ENCODE data around the gene CRADD. TPM values are rescaled to one million over a fixed set of nuclear protein-coding genes. Genes with fewer than 3 reads are reported as not detected.

The CRADD gene
- total RNA-seq, 2 donors from 2014 or later = 7.7 to 9.1 TPM

DNA sequence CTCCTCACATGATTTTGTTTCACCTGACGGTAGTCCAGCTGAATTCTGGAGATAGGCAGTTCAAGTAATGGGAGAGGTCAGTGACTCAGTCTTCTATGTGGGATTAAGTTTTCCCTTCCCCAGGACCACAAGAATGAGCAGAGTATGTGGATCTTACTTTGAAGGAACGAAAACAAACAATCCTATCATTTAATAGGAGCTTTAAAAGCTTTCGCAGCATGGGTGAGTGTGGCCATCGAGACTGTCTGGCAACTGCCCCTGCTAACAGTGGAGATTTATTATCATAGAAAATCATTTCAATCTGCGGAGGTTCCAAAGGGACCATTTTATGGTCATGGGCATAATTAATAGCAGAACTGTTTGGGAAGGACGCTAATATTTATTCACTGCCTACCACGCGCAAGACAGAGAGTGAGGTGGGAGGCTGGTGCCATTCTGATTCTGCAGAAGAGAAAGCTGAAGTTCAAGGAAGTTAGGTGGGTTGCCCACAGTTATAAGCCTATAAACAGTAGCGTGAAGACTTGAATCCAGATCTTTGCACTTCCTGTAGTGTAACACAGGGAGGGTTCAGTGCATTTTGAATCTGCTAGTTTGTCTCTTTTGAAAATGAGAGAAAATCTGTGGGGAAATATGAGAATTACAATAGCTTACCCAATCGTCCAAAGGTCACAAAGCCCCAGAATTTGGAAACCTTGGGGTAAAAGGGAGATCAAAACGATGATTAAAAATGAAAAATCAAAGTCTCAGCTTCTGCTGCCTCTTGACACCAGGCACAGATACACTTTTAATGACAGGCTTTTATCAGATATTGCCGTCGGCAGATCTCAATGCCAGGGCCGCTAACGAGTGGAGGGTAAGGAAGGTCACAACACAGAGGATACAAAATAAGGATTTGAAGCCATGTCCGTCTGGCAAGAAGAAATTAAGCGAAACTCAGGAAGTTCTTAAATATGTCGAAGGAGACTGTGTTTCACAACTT is 209.6 kb downstream of the CRADD start:
- WGBS, 2 experiments (ENCODE audit: insufficient coverage in 1 of 2, insufficient read length in 1 of 2) = 90 to 92% methylated on average over 16 to 18 of the region's 18 CpGs

GRCh38 chr12:93888964-93889363 is 211.8 kb downstream of the CRADD start:
- no peak overlapping the region for H3K27ac Mint-ChIP-seq
- H3K9me3 Mint-ChIP-seq = no peaks in the 10 kb centered on the region
- Histone ChIP-seq H3K36me3 (ENCODE audit: control insufficient read depth, insufficient read depth, low read length) (no peaks in the 10 kb centered on the region), H3K4me3 (ENCODE audit: low read length) (no peak overlapping the region), H3K27me3 (ENCODE audit: control insufficient read depth, insufficient read depth, low read length, poor library complexity, severe bottlenecking) (no peaks in the 10 kb centered on the region), H3K9me3 (ENCODE audit: control insufficient read depth, low read length) (no peaks in the 10 kb centered on the region), H3K27ac (ENCODE audit: low read depth, low read length) (no peak overlapping the region), H3K9ac (ENCODE audit: extremely low read depth, low read length, poor library complexity, severe bottlenecking) (no peak overlapping the region), H3K4me1 (ENCODE audit: control insufficient read depth, insufficient read depth, low read length) (peaks cover 26% of the 10 kb centered on the region)
- no peak for DNase-seq
- no peak for TF ChIP-seq CTCF (conservative IDR thresholded peaks at IDR 0.05)
- H3K4me1 Mint-ChIP-seq = peaks cover 31% of the 10 kb centered on the region
- H3K36me3 Mint-ChIP-seq (ENCODE audit: low read depth) = no peaks in the 10 kb centered on the region
- WGBS, 2 experiments (ENCODE audit: insufficient coverage in 1 of 2, insufficient read length in 1 of 2) = 93% methylated on average over 2 to 3 of the region's 3 CpGs
- H3K27me3 Mint-ChIP-seq (ENCODE audit: insufficient read depth) = peaks cover 2% of the 10 kb centered on the region
- no peak overlapping the region for H3K4me3 Mint-ChIP-seq

More for the DNA sequence above, 209.6 kb downstream of the CRADD start:
- no peak overlapping the region for H3K4me3 Mint-ChIP-seq
- peaks cover 2% of the 10 kb centered on the region for H3K27me3 Mint-ChIP-seq (ENCODE audit: insufficient read depth)
- no peaks in the 10 kb centered on the region for H3K36me3 Mint-ChIP-seq (ENCODE audit: low read depth)
- no peak for DNase-seq
- Histone ChIP-seq H3K36me3 (ENCODE audit: control insufficient read depth, insufficient read depth, low read length) (no peaks in the 10 kb centered on the region), H3K27ac (ENCODE audit: low read depth, low read length) (no peak overlapping the region), H3K9ac (ENCODE audit: extremely low read depth, low read length, poor library complexity, severe bottlenecking) (no peak overlapping the region), H3K4me3 (ENCODE audit: low read length) (no peak overlapping the region), H3K9me3 (ENCODE audit: control insufficient read depth, low read length) (no peaks in the 10 kb centered on the region), H3K4me1 (ENCODE audit: control insufficient read depth, insufficient read depth, low read length) (peaks cover 19% of the 10 kb centered on the region), H3K27me3 (ENCODE audit: control insufficient read depth, insufficient read depth, low read length, poor library complexity, severe bottlenecking) (no peaks in the 10 kb centered on the region)
- no peak overlapping the region for H3K27ac Mint-ChIP-seq
- no peak for TF ChIP-seq CTCF (conservative IDR thresholded peaks at IDR 0.05)
- peaks cover 23% of the 10 kb centered on the region for H3K4me1 Mint-ChIP-seq
- H3K9me3 Mint-ChIP-seq = no peaks in the 10 kb centered on the region

- no peaks in the 10 kb centered on the region for H3K36me3 Mint-ChIP-seq (ENCODE audit: low read depth)
- H3K4me1 Mint-ChIP-seq = peaks cover 25% of the 10 kb centered on the region
- H3K27ac Mint-ChIP-seq = no peak overlapping the region
- H3K9me3 Mint-ChIP-seq = no peaks in the 10 kb centered on the region
- H3K9me3 ChIP-seq (ENCODE audit: control insufficient read depth, low read length) = no peaks in the 10 kb centered on the region
- H3K27ac ChIP-seq (ENCODE audit: low read depth, low read length) = no peak overlapping the region
- 90 to 97% methylated on average over 7 to 9 of the region's 9 CpGs for WGBS, 2 experiments (ENCODE audit: insufficient coverage in 1 of 2, insufficient read length in 1 of 2)
- no peak overlapping the region for H3K4me3 Mint-ChIP-seq
- no peak for TF ChIP-seq CTCF (conservative IDR thresholded peaks at IDR 0.05)
- DNase-seq = no peak
- H3K36me3 ChIP-seq (ENCODE audit: control insufficient read depth, insufficient read depth, low read length) = no peaks in the 10 kb centered on the region
- no peak overlapping the region for H3K4me3 ChIP-seq (ENCODE audit: low read length)
- H3K27me3 Mint-ChIP-seq (ENCODE audit: insufficient read depth) = peaks cover 2% of the 10 kb centered on the region
- no peak overlapping the region for H3K9ac ChIP-seq (ENCODE audit: extremely low read depth, low read length, poor library complexity, severe bottlenecking)
- no peaks in the 10 kb centered on the region for H3K27me3 ChIP-seq (ENCODE audit: control insufficient read depth, insufficient read depth, low read length, poor library complexity, severe bottlenecking)
- peaks cover 19% of the 10 kb centered on the region for H3K4me1 ChIP-seq (ENCODE audit: control insufficient read depth, insufficient read depth, low read length)
Observed at GRCh38 chr12:93889516-93890212, 212.5 kb downstream of the CRADD start.
